GM18519 (cell line): Measurements from ENCODE around the gene RABEP1.
"Not testable (repeated sequence)": the region's sequence is repeated elsewhere in the genome, so short reads cannot be mapped to it uniquely, and the experiment has no call there.

Experiments used
- ATAC-seq: cut with Tn5 transposase; IDR thresholded peaks from one replicate; pipeline ENCODE4 v1.9.1; 2021; ENCODE audit warnings: mild to moderate bottlenecking, moderate library complexity; ENCODE audit not compliant: unreplicated experiment, low FRiP score

The RABEP1 gene

GRCh38 chr17:5281814-5282641 is at the start of gene RABEP1:
Gene RABEP1 (plus strand): TSS chr17:5282284. CDS start chr17:5282487, 203 bp downstream.
- ATAC-seq: no peak

- ATAC-seq: not testable (repeated sequence)
Observed at GRCh38 chr17:5233492-5233891, 48.6 kb upstream of the RABEP1 start.

GRCh38 chr17:5234645-5235576 is 47.2 kb upstream of the RABEP1 start, which contains the start of gene SCIMP:
Gene SCIMP (minus strand): TSS chr17:5234860. CDS start chr17:5234755, 105 bp downstream.
- ATAC-seq: no peak

- no peak for ATAC-seq
Observed at GRCh38 chr17:5236938-5237540, 45.0 kb upstream of the RABEP1 start.

GRCh38 chr17:5237541-5238016 is 44.5 kb upstream of the RABEP1 start:
- ATAC-seq: no peak

GRCh38 chr17:5238333-5238732 is 43.8 kb upstream of the RABEP1 start:
- ATAC-seq: no peak

- ATAC-seq: not testable (repeated sequence)
Observed at GRCh38 chr17:5239769-5240168, 42.3 kb upstream of the RABEP1 start.

GRCh38 chr17:5241861-5242671 is 40.0 kb upstream of the RABEP1 start:
- ATAC-seq: no peak

GRCh38 chr17:5247621-5248020 is 34.5 kb upstream of the RABEP1 start:
- no peak for ATAC-seq

GRCh38 chr17:5248821-5249479 is 33.1 kb upstream of the RABEP1 start:
- no peak for ATAC-seq

- ATAC-seq: no peak
Observed at GRCh38 chr17:5249615-5250014, 32.5 kb upstream of the RABEP1 start.

GRCh38 chr17:5254414-5254813 is 27.7 kb upstream of the RABEP1 start:
- no peak for ATAC-seq

GRCh38 chr17:5254903-5255521 is 27.1 kb upstream of the RABEP1 start:
- no peak for ATAC-seq

- no peak for ATAC-seq
Observed at GRCh38 chr17:5257124-5257523, 25.0 kb upstream of the RABEP1 start.

GRCh38 chr17:5260542-5260941 is 21.5 kb upstream of the RABEP1 start:
- ATAC-seq: no peak

- ATAC-seq: no peak
Observed at GRCh38 chr17:5262416-5262991, 19.6 kb upstream of the RABEP1 start.

GRCh38 chr17:5263441-5263840 is 18.6 kb upstream of the RABEP1 start:
- no peak for ATAC-seq

GRCh38 chr17:5264893-5265292 is 17.2 kb upstream of the RABEP1 start:
- no peak for ATAC-seq
